Activated B cell treated with CpG ODN at 0.5 μM for 24 hours (primary cell): ENCODE results near the gene BCAT1. TPM values are rescaled to one million over a fixed set of nuclear protein-coding genes. Genes with fewer than 3 reads are reported as not detected.
A peak's percentile ranks its signal among the peaks of the same experiment; 100 is the strongest.

Experiments used
- ATAC-seq: fragments of 200-7000 bp; cut with Tn5 transposase; one replicate; pipeline ENCODE4 v1.10.0; 2021; ENCODE audit warnings: low read depth, mild to moderate bottlenecking, moderate library complexity
- CTCF ChIA-PET: fragments of 350-600 bp; sonication (Branson Sonifier 250); formaldehyde crosslinking; loops from one replicate; lab custom pipeline; 2021; ENCODE audit warnings: antibody characterized with exemption; lab: Charles Lee
- POLR2A ChIA-PET: fragments of 350-600 bp; sonication (Branson Sonifier 250); formaldehyde crosslinking; loops from one replicate; lab custom pipeline; 2021; ENCODE audit warnings: antibody characterized with exemption; lab: Charles Lee
- DNase-seq: peaks from one replicate; pipeline ENCODE4 v3.0.0; 2022
- H3K27ac Mint-ChIP-seq: one replicate; pipeline ENCODE4 v1.8.0; 2020; ENCODE audit warnings: mixed read lengths
- H3K27me3 Mint-ChIP-seq: one replicate; pipeline ENCODE4 v1.8.0; 2021; ENCODE audit warnings: mixed read lengths
- H3K36me3 Mint-ChIP-seq: one replicate; pipeline ENCODE4 v1.8.0; 2021; ENCODE audit warnings: low read depth, mixed read lengths
- H3K4me1 Mint-ChIP-seq: one replicate; pipeline ENCODE4 v1.8.0; 2021; ENCODE audit warnings: mixed read lengths
- H3K4me3 Mint-ChIP-seq: one replicate; pipeline ENCODE4 v1.8.0; 2020; ENCODE audit warnings: mild to moderate bottlenecking, mixed read lengths
- H3K9me3 Mint-ChIP-seq: one replicate; pipeline ENCODE4 v1.8.0; 2020; ENCODE audit warnings: mixed read lengths
- CTCF ChIP-seq: fragments of 200-600 bp; IDR thresholded peaks from one replicate; pipeline ENCODE4 v1.8.0; 2022; ENCODE audit warnings: antibody characterized with exemption, mild to moderate bottlenecking
- intact Hi-C: fragments of 100-400 bp; cut with micrococcal nuclease; formaldehyde crosslinking; loops from one replicate; pipeline ENCODE4 v1.15.1; 2024
- total RNA-seq: library from RNA; stranded (reverse); gene quantifications from 2 replicates; pipeline ENCODE4 v1.2.3, GENCODE V29; 2022

The BCAT1 gene
- total RNA-seq, 1 donor from 2014 or later, result 69.6 TPM

DNA sequence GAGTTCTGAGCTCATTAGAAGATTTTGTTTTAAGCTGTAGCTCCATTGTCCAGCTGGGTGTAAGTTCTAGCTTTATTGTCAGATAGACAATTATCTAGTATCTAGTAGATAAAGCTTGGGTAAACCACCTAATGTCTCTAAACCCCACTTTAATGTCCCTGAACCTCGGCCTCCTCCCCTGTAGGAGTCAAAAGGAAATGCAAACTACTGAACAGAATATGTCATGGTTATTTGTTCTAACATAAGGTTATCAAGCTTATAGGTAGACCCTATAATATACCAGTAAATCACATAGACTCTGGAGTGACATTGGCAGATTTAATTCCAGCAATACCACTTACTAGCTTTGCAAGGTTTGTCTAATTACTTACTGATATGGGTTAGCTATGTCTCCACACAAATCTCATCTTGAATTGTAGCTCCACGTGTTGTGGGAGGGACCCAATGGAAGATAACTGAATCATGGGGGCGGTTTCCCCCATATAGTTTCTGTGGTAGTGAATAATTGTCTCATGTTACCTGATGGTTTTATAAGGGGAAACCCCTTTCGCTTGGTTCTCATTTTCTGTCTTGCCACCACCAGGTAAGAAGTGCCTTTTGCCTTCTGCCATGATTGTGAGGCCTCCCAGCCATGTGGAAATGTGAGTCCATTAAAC lies 29.4 kb downstream of the BCAT1 start:
- Mint-ChIP-seq H3K4me3 (no peak overlapping the region), H3K27me3 (no peaks in the 10 kb centered on the region), H3K9me3 (no peaks in the 10 kb centered on the region), H3K36me3 (no peaks in the 10 kb centered on the region), H3K4me1 (peaks cover 30% of the 10 kb centered on the region), H3K27ac (peak overlapping the region; percentile 24)
- intact Hi-C loops, result loop anchor here (2.0 kb wide), 1 partner anchor 17 kb away; no protein-coding TSS in a partner anchor
- DNase-seq (no peak), ATAC-seq (peak; percentile 70)
- POLR2A ChIA-PET, result interaction anchor here (0.9 kb wide), 2 partner anchors 12 to 33 kb away, joined by 3 to 5 read pairs; no protein-coding TSS in a partner anchor
- CTCF ChIA-PET, result no interaction called here
- no peak for TF ChIP-seq CTCF

DNA sequence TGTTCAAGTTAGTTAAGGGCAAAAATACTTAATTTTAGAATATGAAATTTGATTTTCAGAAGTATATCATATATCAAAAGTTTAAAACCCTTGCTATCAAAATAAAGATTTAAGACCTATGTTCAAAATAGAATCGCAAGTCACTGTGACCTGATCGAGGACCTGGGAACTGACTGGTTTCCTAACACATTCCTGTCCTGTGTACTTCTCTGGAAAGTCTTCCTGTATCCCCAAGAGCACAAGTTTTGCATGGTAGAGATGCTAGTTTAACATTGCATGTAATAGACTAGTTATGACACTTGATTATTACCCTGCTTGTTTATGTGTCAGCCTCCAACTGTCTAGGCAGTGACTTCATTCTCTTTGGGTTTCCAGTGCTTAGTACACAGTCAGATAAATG lies 30.3 kb downstream of the BCAT1 start:
- Mint-ChIP-seq H3K4me1 (peaks cover 30% of the 10 kb centered on the region), H3K27ac (no peak overlapping the region), H3K4me3 (no peak overlapping the region), H3K27me3 (no peaks in the 10 kb centered on the region), H3K9me3 (no peaks in the 10 kb centered on the region), H3K36me3 (no peaks in the 10 kb centered on the region)
- DNase-seq, result no peak
- ChIA-PET CTCF (no interaction called here), POLR2A (interaction anchor here (0.9 kb wide), 1 partner anchor 34 kb away, joined by 3 read pairs; no protein-coding TSS in a partner anchor)
- ATAC-seq, result no peak
- intact Hi-C loops, result loop anchor here (2.0 kb wide), 1 partner anchor 16 kb away; no protein-coding TSS in a partner anchor
- no peak for TF ChIP-seq CTCF

GRCh38 chr12:24915501-24915900 lies 33.4 kb downstream of the BCAT1 start:
- POLR2A ChIA-PET, result no interaction called here
- H3K4me3 Mint-ChIP-seq, result no peak overlapping the region
- CTCF ChIA-PET, result no interaction called here

DNA sequence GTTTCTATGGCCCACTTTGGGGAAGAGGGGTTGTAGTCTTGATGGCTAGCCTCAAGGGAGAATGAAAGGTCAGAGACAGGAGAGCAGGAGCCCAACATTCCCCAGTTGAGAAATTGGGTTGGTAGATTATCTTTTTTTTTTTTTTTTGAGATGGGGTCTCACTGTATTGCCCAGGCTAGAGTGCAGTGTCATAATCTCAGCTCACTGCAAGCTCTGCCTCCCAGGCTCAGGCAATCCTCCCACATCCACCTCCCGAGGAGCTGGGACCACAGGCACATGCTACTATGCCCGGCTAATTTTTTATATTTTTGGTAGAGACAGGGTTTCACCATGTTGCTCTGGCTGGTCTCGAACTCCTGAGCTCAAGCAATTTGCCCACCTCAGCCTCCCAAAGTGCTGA lies 34.9 kb downstream of the BCAT1 start:
- CTCF ChIA-PET, result no interaction called here
- ATAC-seq (no peak), DNase-seq (no peak)
- Mint-ChIP-seq H3K27ac (no peak overlapping the region), H3K4me3 (no peak overlapping the region), H3K36me3 (no peaks in the 10 kb centered on the region), H3K27me3 (no peaks in the 10 kb centered on the region), H3K4me1 (peaks cover 6% of the 10 kb centered on the region), H3K9me3 (no peaks in the 10 kb centered on the region)
- POLR2A ChIA-PET, result no interaction called here
- intact Hi-C loops, result no loop called here
- TF ChIP-seq CTCF, result no peak

More at GRCh38 chr12:24915501-24915900, 33.4 kb downstream of the BCAT1 start:
- Mint-ChIP-seq H3K9me3 (no peaks in the 10 kb centered on the region), H3K4me1 (peaks cover 14% of the 10 kb centered on the region), H3K36me3 (no peaks in the 10 kb centered on the region), H3K27ac (no peak overlapping the region), H3K27me3 (no peaks in the 10 kb centered on the region)
- no peak for TF ChIP-seq CTCF
- intact Hi-C loops, result no loop called here
- ATAC-seq (no peak), DNase-seq (no peak)

DNA sequence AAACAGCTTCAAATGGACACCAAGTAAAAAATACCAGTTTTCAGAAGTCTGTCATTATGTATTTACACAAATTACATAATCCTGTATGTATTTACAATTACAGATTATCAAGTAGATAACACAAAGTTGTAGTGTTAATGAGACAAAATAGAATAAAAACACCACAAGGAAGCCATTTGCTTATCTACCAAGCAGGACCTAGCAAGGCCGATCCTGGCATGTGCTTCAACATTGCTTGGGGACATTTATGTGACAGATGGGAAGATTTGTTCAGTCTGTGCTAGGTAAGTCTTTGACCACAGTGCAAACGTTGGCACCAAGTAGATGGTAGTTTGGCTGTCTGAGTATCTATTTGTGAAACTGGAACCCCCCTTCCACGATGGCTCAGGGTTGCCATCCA lies 35.8 kb downstream of the BCAT1 start:
- Mint-ChIP-seq H3K36me3 (no peaks in the 10 kb centered on the region), H3K9me3 (no peaks in the 10 kb centered on the region), H3K4me3 (no peak overlapping the region), H3K4me1 (peaks cover 2% of the 10 kb centered on the region), H3K27me3 (no peaks in the 10 kb centered on the region), H3K27ac (no peak overlapping the region)
- ChIA-PET CTCF (no interaction called here), POLR2A (no interaction called here)
- intact Hi-C loops, result no loop called here
- ATAC-seq (no peak), DNase-seq (no peak)
- no peak for TF ChIP-seq CTCF
